ENCODE measurements around the gene GALNT9. TPM values are rescaled to one million over a fixed set of nuclear protein-coding genes. Genes with fewer than 3 reads are reported as not detected.
"Not testable (repeated sequence)": the region's sequence is repeated elsewhere in the genome, so short reads cannot be mapped to it uniquely, and the experiment has no call there.

GALNT9 gene
- polyA plus RNA-seq, 4 donors, result 8.7 to 11.7 (median 10.2) TPM

GRCh38 chr12:132209619-132210222 lies 119.7 kb downstream of the GALNT9 start:
- no peak for DNase-seq (ENCODE audit: low read depth in 4 of 4, low spot score in 2 of 4)

GRCh38 chr12:132208153-132208823 lies 121.1 kb downstream of the GALNT9 start:
- no peak for DNase-seq (ENCODE audit: low read depth in 4 of 4, low spot score in 2 of 4)

GRCh38 chr12:132207083-132207775 lies 122.2 kb downstream of the GALNT9 start:
- DNase-seq (ENCODE audit: low read depth in 4 of 4, low spot score in 2 of 4), result no peak

- no peak for DNase-seq (ENCODE audit: low read depth in 4 of 4, low spot score in 2 of 4)
Measured at GRCh38 chr12:132206046-132206434, 123.3 kb downstream of the GALNT9 start.

GRCh38 chr12:132205271-132206045 lies 123.9 kb downstream of the GALNT9 start:
- DNase-seq (ENCODE audit: low read depth in 4 of 4, low spot score in 2 of 4), result no peak

- DNase-seq (ENCODE audit: low read depth in 4 of 4, low spot score in 2 of 4), result no peak
Measured at GRCh38 chr12:132204793-132205270, 124.6 kb downstream of the GALNT9 start.

- DNase-seq (ENCODE audit: low read depth in 4 of 4, low spot score in 2 of 4), result no peak
Measured at GRCh38 chr12:132204063-132204792, 125.2 kb downstream of the GALNT9 start.

GRCh38 chr12:132202929-132203721 lies 126.3 kb downstream of the GALNT9 start:
- DNase-seq (ENCODE audit: low read depth in 4 of 4, low spot score in 2 of 4), result no peak

GRCh38 chr12:132201391-132202120 lies 127.8 kb downstream of the GALNT9 start:
- DNase-seq (ENCODE audit: low read depth in 4 of 4, low spot score in 2 of 4), result no peak

GRCh38 chr12:132200800-132201199 lies 128.6 kb downstream of the GALNT9 start:
- no peak for DNase-seq (ENCODE audit: low read depth in 4 of 4, low spot score in 2 of 4)

GRCh38 chr12:132199526-132200319 lies 129.7 kb downstream of the GALNT9 start:
- DNase-seq (ENCODE audit: low read depth in 4 of 4, low spot score in 2 of 4), result no peak

- DNase-seq (ENCODE audit: low read depth in 4 of 4, low spot score in 2 of 4), result no peak
Measured at GRCh38 chr12:132199101-132199500, 130.3 kb downstream of the GALNT9 start.

- DNase-seq (ENCODE audit: low read depth in 4 of 4, low spot score in 2 of 4), result no peak
Measured at GRCh38 chr12:132197581-132198354, 131.6 kb downstream of the GALNT9 start.

- no peak for DNase-seq (ENCODE audit: low read depth in 4 of 4, low spot score in 2 of 4)
Measured at GRCh38 chr12:132196873-132197390, 132.5 kb downstream of the GALNT9 start.

GRCh38 chr12:132196038-132196872 lies 133.1 kb downstream of the GALNT9 start:
- no peak for DNase-seq (ENCODE audit: low read depth in 4 of 4, low spot score in 2 of 4)

- not testable (repeated sequence) for DNase-seq (ENCODE audit: low read depth in 4 of 4, low spot score in 2 of 4)
Measured at GRCh38 chr12:132195242-132195641, 134.1 kb downstream of the GALNT9 start.
